Sigmoid colon (tissue), 4 donors: ENCODE measurements around the gene ARHGEF5.

Experiments used
- EP300 ChIP-seq, 4 donors: sonication (generic); formaldehyde crosslinking; IDR thresholded peaks; one replicate each; pipeline ENCODE4 v1.6.1; 2017; ENCODE audit warnings: antibody characterized with exemption in 4 of 4
- POLR2A ChIP-seq, 2 donors: fragments of 450-650 bp; IDR thresholded peaks; one replicate each; pipeline ENCODE4 v1.6.1; 2016; ENCODE audit warnings: antibody characterized with exemption in 2 of 2, mild to moderate bottlenecking in 2 of 2, moderate library complexity in 2 of 2
- POLR2AphosphoS5 ChIP-seq, 4 donors: sonication (generic); formaldehyde crosslinking; IDR thresholded peaks; one replicate each; pipeline ENCODE4 v1.6.1; 2017; ENCODE audit warnings: antibody characterized with exemption in 4 of 4
- TF ChIP-seq, protein P1 (sequence below), 4 experiments: fragments of 450-650 bp in 3 of 4; fragments of 200-600 bp in 1 of 4; IDR thresholded peaks; one replicate each; pipeline ENCODE4 v1.5.1; 2016 to 2019; ENCODE audit warnings: antibody characterized with exemption in 4 of 4, mild to moderate bottlenecking in 3 of 4, moderate library complexity in 2 of 4

DNA sequence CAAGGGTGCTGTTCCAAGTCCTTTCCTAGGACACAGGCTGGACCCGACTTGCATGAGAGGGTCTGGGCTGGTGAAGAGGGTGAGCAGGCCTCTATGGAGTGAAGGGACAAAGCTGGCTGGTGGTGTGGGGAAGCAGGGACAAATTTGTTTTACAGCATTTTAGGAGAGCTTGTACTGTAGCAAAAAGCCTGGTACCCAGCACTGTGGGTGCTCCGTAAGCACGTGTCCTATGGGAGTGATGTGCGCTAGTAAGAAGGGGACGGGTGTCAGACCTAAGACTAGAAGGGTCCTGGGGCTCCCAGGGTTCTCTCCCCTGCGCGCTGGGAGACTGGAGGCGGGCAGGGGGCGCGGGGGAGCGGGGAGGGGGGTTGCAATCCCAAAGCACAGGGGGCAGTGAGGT lies 47.9 kb downstream of the ARHGEF5 start:
- TF ChIP-seq POLR2A (IDR thresholded peaks at IDR 0.05) (no peak), EP300 (IDR thresholded peaks at IDR 0.05) (no peak), POLR2AphosphoS5 (IDR thresholded peaks at IDR 0.05) (no peak)
- TF ChIP-seq, protein P1, sequence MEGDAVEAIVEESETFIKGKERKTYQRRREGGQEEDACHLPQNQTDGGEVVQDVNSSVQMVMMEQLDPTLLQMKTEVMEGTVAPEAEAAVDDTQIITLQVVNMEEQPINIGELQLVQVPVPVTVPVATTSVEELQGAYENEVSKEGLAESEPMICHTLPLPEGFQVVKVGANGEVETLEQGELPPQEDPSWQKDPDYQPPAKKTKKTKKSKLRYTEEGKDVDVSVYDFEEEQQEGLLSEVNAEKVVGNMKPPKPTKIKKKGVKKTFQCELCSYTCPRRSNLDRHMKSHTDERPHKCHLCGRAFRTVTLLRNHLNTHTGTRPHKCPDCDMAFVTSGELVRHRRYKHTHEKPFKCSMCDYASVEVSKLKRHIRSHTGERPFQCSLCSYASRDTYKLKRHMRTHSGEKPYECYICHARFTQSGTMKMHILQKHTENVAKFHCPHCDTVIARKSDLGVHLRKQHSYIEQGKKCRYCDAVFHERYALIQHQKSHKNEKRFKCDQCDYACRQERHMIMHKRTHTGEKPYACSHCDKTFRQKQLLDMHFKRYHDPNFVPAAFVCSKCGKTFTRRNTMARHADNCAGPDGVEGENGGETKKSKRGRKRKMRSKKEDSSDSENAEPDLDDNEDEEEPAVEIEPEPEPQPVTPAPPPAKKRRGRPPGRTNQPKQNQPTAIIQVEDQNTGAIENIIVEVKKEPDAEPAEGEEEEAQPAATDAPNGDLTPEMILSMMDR (IDR thresholded peaks at IDR 0.05): no peak
